Heart left ventricle (tissue), 16 donors: ENCODE data around the gene ZNF689. TPM values are rescaled to one million over a fixed set of nuclear protein-coding genes. Genes with fewer than 3 reads are reported as not detected.

Experiments
- ATAC-seq, 4 donors: fragments of 200-7000 bp; cut with Tn5 transposase; one replicate each; pipeline ENCODE4 v1.9.1; 2020 to 2022; ENCODE audit warnings: moderate library complexity in 4 of 4, mild to moderate bottlenecking in 3 of 4, moderate number of reproducible peaks in 1 of 4
- DNase-seq, 5 donors: peaks; one replicate each; pipeline ENCODE4 v3.0.0-alpha.2; 2020
- H3K27ac ChIP-seq, 12 donors: fragments of 200-600 bp; sonication (generic) in 4 of 12; one replicate each; pipeline versions ENCODE4 v1.5.0 to v1.8.0; 2016 to 2022; ENCODE audit warnings: mild to moderate bottlenecking in 2 of 12
- H3K27me3 ChIP-seq, 9 donors: fragments of 200-600 bp; sonication (generic) in 2 of 9; one replicate each; pipeline versions ENCODE4 v1.5.1 to v1.8.0; 2016 to 2022; ENCODE audit warnings: mild to moderate bottlenecking in 3 of 9
- H3K36me3 ChIP-seq, 9 donors: fragments of 200-600 bp; sonication (generic) in 2 of 9; one replicate each; pipeline versions ENCODE4 v1.5.0 to v1.8.0; 2018 to 2022; ENCODE audit warnings: mild to moderate bottlenecking in 2 of 9
- H3K4me1 ChIP-seq, 12 donors: fragments of 200-600 bp; sonication (generic) in 4 of 12; one replicate each; pipeline versions ENCODE4 v1.5.0 to v1.8.0; 2016 to 2022; ENCODE audit warnings: mild to moderate bottlenecking in 3 of 12
- H3K4me3 ChIP-seq, 12 donors: fragments of 200-600 bp; sonication (generic) in 4 of 12; one replicate each; pipeline versions ENCODE4 v1.5.0 to v1.8.0; 2017 to 2022; ENCODE audit warnings: mild to moderate bottlenecking in 9 of 12, moderate library complexity in 4 of 12
- H3K9me3 ChIP-seq, 12 donors: fragments of 200-600 bp; sonication (generic) in 4 of 12; one replicate each; pipeline versions ENCODE4 v1.5.0 to v1.8.0; 2016 to 2022; ENCODE audit warnings: mild to moderate bottlenecking in 1 of 12
- POLR2A ChIP-seq, 2 donors: fragments of 450-650 bp; IDR thresholded peaks; one replicate each; pipeline ENCODE4 v1.6.1; 2017; ENCODE audit warnings: antibody characterized with exemption in 2 of 2, mild to moderate bottlenecking in 2 of 2, moderate library complexity in 2 of 2
- WGBS, 4 donors: extraction: QIAGEN DNeasy Blood & Tissue Kit in 2 of 4; methylation state at CpG; one replicate each; pipeline versions ENCODE4 v1.1.5 to v1.1.7; 2013 to 2018; 5-methylcytosine and 5-hydroxymethylcytosine counted together
- intact Hi-C, 10 donors: fragments of 100-400 bp; cut with DNase I; formaldehyde crosslinking; loops; one replicate each; pipeline versions ENCODE4 v1.11.1 to v1.14.2; 2022
- polyA plus RNA-seq, 2 donors: library from polyadenylated mRNA; stranded (reverse); fragments of 200-250 nt; gene quantifications; one replicate each; pipeline ENCODE4 v1.2.3, GENCODE V29; 2013
- total RNA-seq, 9 donors: library from RNA; depleted of rRNA in 2 of 9; stranded (reverse); fragments of >200 nt in 2 of 9; fragmentation: NEBNext Ultra II Directional in 3 of 9; extraction: Animal tissue kit (Norgen Biotek cat#: 25700) in 3 of 9; gene quantifications; one replicate each; pipeline versions ENCODE4 v1.1.0 to v1.2.4, GENCODE V29; 2016 to 2023
- TF ChIP-seq, protein P1 (sequence below), 12 donors: fragments of 200-600 bp; sonication (generic) in 4 of 12; IDR thresholded peaks; one replicate each; pipeline versions ENCODE4 v1.5.0 to v1.8.0; 2018 to 2022; ENCODE audit warnings: antibody characterized with exemption in 12 of 12, mild to moderate bottlenecking in 5 of 12
- donor health status: ischemic (EF 13 %, LVEDD 7.1; RV severe dilation, severe dysfunction).
- donor health status: healthy with polysubstance abuse.
- donor health status: DM: no; HTN: yes; CAD: no.
- donor health status: DM: no; HTN: no; CAD: no.
- donor health status: ischemic (EF 25% LVEDD 6.9; RV normal size, moderate dysfunction).
- donor health status: ischemic (EF 25% LVEDD 5.7; RV mildly dilated, moderate dysfunction).
- donor health status: healthy.
- donor health status: DM: yes; HTN: yes; CAD: no.
- donor health status: ischemic (EF 35%, LVEDD 5.7; RV mildly dilated, moderate dysfunction).
- donor health status: nonischemic (EF 11% LVEDD 7.7; RV severe dilation, severe dysfunction).
- donor health status: DM: yes; HTN: yes; CAD: no.
- donor health status: PGD.
- donor health status: ischemic (EF 29% LVEDD 5.4; RV normal size, mild dysfunction).
- donor health status: nonischemic (EF 23%, LVEDD 6.1; RV moderate dilation, normal function).

Gene ZNF689
- total and polyA plus RNA-seq, 11 donors, result 2.7 to 7.9 (median 6.5) TPM

DNA sequence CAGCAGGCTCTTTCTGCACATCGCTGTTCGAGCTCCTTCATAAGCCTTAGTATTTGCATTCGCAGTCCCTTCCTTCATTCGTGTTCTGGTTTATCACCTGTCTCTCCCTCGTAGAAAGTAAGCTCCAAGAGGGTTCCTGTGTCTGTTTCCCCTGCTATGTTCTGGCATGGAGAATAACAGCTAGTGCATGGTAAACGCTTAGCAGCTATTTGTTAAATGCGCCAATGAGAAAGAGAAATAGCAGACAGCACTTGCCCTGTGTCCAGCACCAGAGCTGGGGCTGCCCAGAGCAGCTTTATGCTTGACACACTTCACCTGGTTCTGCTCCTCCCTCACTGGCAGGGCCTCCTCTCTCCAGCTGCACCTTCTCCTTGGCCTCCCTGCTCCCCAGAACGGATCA, 44.2 kb downstream of the ZNF689 start:
- ATAC-seq (no peak), DNase-seq (no peak)
- peaks cover 0 to 10% (median 3%) of the 10 kb centered on the region in 9 donors for H3K36me3 ChIP-seq
- TF ChIP-seq, protein P1, sequence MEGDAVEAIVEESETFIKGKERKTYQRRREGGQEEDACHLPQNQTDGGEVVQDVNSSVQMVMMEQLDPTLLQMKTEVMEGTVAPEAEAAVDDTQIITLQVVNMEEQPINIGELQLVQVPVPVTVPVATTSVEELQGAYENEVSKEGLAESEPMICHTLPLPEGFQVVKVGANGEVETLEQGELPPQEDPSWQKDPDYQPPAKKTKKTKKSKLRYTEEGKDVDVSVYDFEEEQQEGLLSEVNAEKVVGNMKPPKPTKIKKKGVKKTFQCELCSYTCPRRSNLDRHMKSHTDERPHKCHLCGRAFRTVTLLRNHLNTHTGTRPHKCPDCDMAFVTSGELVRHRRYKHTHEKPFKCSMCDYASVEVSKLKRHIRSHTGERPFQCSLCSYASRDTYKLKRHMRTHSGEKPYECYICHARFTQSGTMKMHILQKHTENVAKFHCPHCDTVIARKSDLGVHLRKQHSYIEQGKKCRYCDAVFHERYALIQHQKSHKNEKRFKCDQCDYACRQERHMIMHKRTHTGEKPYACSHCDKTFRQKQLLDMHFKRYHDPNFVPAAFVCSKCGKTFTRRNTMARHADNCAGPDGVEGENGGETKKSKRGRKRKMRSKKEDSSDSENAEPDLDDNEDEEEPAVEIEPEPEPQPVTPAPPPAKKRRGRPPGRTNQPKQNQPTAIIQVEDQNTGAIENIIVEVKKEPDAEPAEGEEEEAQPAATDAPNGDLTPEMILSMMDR (IDR thresholded peaks at IDR 0.05), result no peak
- no peak for TF ChIP-seq POLR2A (IDR thresholded peaks at IDR 0.05)
- no peaks in the 10 kb centered on the region for H3K9me3 ChIP-seq
- 69 to 74% (median 71%) methylated on average over 8 of the region's 8 CpGs for WGBS, 4 donors
- peaks cover 3 to 43% (median 15%) of the 10 kb centered on the region in 12 donors for H3K4me1 ChIP-seq
- intact Hi-C loops, result no loop called here
- H3K4me3 ChIP-seq, result no peak overlapping the region
- no peaks in the 10 kb centered on the region for H3K27me3 ChIP-seq
- no peak overlapping the region for H3K27ac ChIP-seq

DNA sequence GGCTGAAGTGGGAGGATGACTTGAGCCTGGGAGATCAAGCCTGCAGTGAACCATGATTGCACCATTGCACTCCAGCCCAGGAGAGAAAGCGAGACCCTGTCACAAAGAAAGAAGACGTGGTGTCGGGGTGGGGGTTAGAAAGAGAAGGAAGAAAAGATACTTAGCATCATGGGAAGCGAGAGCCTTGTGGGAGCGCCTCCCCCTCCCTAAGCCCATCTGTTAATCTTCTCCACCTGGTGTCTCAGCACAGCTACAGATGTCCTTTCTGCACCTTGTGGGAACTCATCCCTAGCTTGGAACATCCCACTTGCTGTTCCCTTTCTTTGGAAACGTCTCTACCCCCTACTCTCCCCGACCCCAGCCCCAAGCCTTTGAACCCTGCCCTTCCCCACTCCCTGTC, 44.7 kb downstream of the ZNF689 start:
- H3K27me3 ChIP-seq, result no peaks in the 10 kb centered on the region
- peaks cover 0 to 10% (median 3%) of the 10 kb centered on the region in 9 donors for H3K36me3 ChIP-seq
- H3K4me1 ChIP-seq, result peaks cover 0 to 43% (median 15%) of the 10 kb centered on the region in 12 donors
- ATAC-seq (no peak), DNase-seq (no peak)
- H3K27ac ChIP-seq, result no peak overlapping the region
- TF ChIP-seq, protein P1 (IDR thresholded peaks at IDR 0.05), result no peak
- TF ChIP-seq POLR2A (IDR thresholded peaks at IDR 0.05), result no peak
- H3K4me3 ChIP-seq, result no peak overlapping the region
- 64 to 72% (median 68%) methylated on average over 7 of the region's 7 CpGs for WGBS, 4 donors
- H3K9me3 ChIP-seq, result no peaks in the 10 kb centered on the region
- intact Hi-C loops, result no loop called here

- no peaks in the 10 kb centered on the region for H3K27me3 ChIP-seq
- peak overlapping the region in 9 of 12 donors; percentile 53 to 71 (median 64) for H3K4me3 ChIP-seq
- WGBS, 4 donors, result 88 to 97% (median 94%) methylated on average over 14 of the region's 14 CpGs
- H3K4me1 ChIP-seq, result peaks cover 0 to 42% (median 13%) of the 10 kb centered on the region in 12 donors
- DNase-seq, result no peak
- ATAC-seq, result no peak
- no peak for TF ChIP-seq POLR2A (IDR thresholded peaks at IDR 0.05)
- H3K27ac ChIP-seq, result peak overlapping the region; percentile 65 to 87 (median 76)
- H3K36me3 ChIP-seq, result no peaks in the 10 kb centered on the region
- H3K9me3 ChIP-seq, result no peaks in the 10 kb centered on the region
- intact Hi-C loops, result no loop called here
Observed at GRCh38 chr16:30562021-30562420, 48.2 kb downstream of the ZNF689 start.

DNA sequence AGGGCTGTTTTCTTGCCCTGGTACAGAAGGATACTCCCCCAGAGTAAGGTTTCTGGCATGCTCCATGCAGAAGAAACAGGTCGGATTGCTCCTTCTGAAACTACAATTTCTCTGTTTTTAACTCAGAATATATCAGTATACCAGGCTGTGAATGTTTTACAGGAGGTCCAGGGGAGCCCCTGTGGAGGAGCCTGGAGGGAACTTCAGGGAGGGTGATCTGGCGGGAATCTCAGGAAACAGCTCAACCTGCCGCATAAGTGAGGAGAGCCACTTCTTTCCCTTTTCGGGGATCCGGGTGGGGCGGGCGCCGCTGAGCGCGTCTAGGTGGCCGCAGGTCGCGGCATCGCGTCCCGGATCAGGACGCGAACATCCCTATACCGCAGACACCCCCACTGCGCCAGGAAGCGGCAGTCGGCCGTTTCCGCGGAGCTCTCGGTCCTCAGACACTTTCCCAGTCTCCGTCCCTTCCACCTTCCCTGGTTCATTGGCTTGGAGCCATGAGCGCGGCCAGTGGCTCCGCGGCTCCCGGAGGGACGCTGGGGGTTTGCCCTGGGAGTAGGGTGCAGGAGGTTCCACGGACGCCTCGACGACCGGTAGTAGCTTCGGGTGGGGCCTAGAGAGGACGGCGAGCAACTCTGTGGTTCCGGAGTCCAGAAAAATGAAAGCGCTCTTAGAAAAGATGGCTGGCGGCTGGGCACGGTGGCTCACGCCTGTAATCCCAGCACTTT, 48.9 kb downstream of the ZNF689 start:
- Histone ChIP-seq H3K27ac (peak overlapping the region; percentile 65 to 87 (median 76)), H3K27me3 (no peaks in the 10 kb centered on the region), H3K36me3 (peaks cover 0 to 4% (median 0%) of the 10 kb centered on the region in 9 donors), H3K4me3 (peak overlapping the region; percentile 30 to 71 (median 56)), H3K9me3 (no peaks in the 10 kb centered on the region), H3K4me1 (peaks cover 0 to 49% (median 20%) of the 10 kb centered on the region in 12 donors)
- DNase-seq (peak; percentile 56 to 81 (median 60)), ATAC-seq (no peak)
- intact Hi-C loops, result no loop called here
- TF ChIP-seq POLR2A (IDR thresholded peaks at IDR 0.05), result no peak
- 13 to 24% (median 21%) methylated on average over 37 to 46 of the region's 46 CpGs for WGBS, 4 donors

DNA sequence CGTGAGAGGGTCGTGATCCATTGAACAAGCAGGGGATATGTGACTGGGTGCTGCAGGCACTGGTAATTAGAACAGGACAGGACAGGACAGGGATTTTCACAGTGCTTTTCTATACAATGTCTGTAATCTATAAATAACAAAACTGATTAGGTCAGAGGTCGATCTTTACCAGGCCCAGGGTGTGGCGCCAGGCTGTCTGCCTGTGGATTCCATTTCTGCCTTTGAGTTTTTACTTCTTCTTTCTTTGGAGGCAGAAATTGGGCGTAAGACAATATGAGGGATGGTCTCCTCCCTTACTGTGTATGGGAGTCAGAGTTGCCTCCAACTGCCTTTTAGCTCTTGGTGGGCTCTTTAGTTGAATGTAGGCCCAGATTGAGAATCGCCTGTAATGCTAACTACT, 50.5 kb downstream of the ZNF689 start:
- Histone ChIP-seq H3K4me1 (peaks cover 0 to 52% (median 24%) of the 10 kb centered on the region in 12 donors), H3K27me3 (no peaks in the 10 kb centered on the region), H3K36me3 (peaks cover 0 to 20% (median 10%) of the 10 kb centered on the region in 9 donors), H3K4me3 (no peak overlapping the region), H3K27ac (peak overlapping the region in 1 of 12 donors; percentile 99), H3K9me3 (no peaks in the 10 kb centered on the region)
- 88 to 97% (median 92%) methylated on average over 6 of the region's 6 CpGs for WGBS, 4 donors
- TF ChIP-seq, protein P1 (IDR thresholded peaks at IDR 0.05), result no peak
- intact Hi-C loops, result loop anchor here in 2 of 10 donors (2.0 kb wide), 2 partner anchors 13 to 25 kb away; partner anchors contain the start of gene ZNF747 (in 1 of the 2)
- ATAC-seq, result no peak
- no peak for DNase-seq
